ENCODE data around the gene DHRS11.
A peak's percentile ranks its signal among the peaks of the same experiment; 100 is the strongest.

Gene DHRS11

DNA sequence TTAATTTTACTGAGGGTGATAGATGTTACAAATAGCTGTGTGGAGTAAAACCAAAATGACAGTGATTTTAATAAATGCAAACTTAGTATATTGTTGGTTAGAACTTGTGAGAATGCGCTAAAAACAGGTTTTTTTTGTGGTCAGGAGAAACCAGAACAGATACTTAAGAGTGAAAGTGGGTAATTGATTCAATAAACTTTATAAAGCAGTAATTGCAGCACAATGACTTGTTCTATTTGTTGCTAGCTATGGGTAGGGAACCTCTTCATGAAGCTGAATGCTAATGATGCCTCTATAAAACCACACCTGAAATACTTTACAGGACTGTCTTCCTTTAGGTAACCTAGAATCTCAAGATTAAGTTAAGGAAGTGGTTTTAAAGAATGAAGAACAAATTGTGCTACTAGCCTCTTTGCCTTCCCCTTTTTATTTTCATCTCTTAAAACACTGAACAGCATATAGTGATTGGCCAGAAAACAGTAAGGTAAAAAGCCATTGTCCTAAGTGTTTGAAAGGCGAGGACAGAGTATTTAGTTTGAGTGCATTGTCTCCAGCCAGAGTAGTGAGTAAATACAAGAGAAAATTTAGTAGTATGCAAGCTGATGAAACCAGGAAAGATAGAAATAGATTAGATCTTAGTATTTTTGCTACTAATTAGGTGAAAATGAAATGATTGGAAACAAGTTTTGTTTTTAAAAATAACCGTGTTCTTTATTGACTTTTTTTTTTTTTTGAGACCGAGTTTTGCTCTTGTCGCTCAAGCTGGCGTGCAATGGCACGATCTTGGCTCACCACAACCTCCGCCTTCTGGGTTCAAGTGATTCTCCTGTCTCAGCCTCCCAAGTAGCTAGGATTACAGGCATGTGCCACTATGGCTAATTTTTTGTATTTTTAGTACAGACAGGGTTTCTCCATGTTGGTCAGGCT is 40.9 kb upstream of the DHRS11 start:
- peaks cover 33% of the 10 kb centered on the region for H3K4me1 ChIP-seq
- H3K4me2 ChIP-seq: peak overlapping the region; percentile 27
- no peaks in the 10 kb centered on the region for H3K9me3 ChIP-seq
- TF ChIP-seq Cebpa-rat (IDR thresholded peaks at IDR 0.05): no peak
- H3K27ac ChIP-seq: no peak overlapping the region
- no peaks in the 10 kb centered on the region for H3K27me3 ChIP-seq
- H3K36me3 ChIP-seq: peaks cover 39% of the 10 kb centered on the region
- H3K9ac ChIP-seq: no peak overlapping the region
- H4K20me1 ChIP-seq: peaks cover 100% of the 10 kb centered on the region
- H3K4me3 ChIP-seq: no peak overlapping the region

DNA sequence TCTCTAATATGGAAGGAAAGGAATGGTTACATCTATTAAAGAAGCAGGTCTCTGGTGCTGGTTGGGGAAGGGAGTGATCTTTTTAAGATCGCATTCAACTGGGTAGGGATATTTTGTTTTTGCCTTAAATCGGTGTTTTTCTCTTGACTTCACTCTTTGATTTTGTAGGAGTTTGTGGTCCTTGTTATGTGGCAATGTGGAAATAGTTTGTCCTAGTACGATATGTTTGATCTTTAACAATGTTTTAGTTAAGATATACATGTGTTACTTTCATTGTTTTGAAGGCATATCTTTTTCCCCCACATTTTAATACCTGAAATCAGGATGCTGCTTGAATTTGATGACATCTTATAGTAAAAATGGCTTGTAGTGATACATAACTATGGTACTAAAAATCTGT is 38.2 kb upstream of the DHRS11 start:
- Histone ChIP-seq H3K36me3 (peaks cover 60% of the 10 kb centered on the region), H3K9ac (no peak overlapping the region), H4K20me1 (peaks cover 98% of the 10 kb centered on the region), H3K4me3 (no peak overlapping the region), H3K27ac (no peak overlapping the region), H3K4me2 (no peak overlapping the region), H3K4me1 (peaks cover 14% of the 10 kb centered on the region), H3K9me3 (no peaks in the 10 kb centered on the region), H3K27me3 (no peaks in the 10 kb centered on the region)
- no peak for TF ChIP-seq Cebpa-rat (IDR thresholded peaks at IDR 0.05)

DNA sequence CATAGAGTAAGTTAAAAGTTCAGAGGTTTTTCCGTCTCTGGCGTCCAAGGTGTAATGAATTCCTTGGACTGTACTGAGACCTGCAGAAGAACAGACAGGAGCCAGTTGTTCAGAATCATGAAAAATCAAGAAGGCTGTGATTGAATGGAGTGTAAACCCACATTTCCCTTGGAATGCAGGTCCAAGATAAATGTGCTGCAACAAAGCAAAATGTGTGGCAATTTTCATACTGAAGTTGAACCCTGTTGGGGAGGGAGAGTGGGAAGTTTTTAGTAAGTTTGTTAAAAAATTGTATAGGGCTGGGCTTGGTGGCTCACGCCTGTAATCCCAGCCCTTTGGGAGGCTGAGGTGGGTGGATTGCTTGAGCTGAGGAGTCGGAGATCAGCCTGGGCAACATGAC is 25.6 kb upstream of the DHRS11 start:
- H3K4me2 ChIP-seq: no peak overlapping the region
- no peaks in the 10 kb centered on the region for H3K27me3 ChIP-seq
- H3K36me3 ChIP-seq: peaks cover 98% of the 10 kb centered on the region
- no peak overlapping the region for H3K4me3 ChIP-seq
- TF ChIP-seq Cebpa-rat (IDR thresholded peaks at IDR 0.05): no peak
- no peak overlapping the region for H3K27ac ChIP-seq
- H3K9me3 ChIP-seq: no peaks in the 10 kb centered on the region
- peaks cover 87% of the 10 kb centered on the region for H4K20me1 ChIP-seq
- H3K9ac ChIP-seq: no peak overlapping the region
- H3K4me1 ChIP-seq: no peaks in the 10 kb centered on the region

DNA sequence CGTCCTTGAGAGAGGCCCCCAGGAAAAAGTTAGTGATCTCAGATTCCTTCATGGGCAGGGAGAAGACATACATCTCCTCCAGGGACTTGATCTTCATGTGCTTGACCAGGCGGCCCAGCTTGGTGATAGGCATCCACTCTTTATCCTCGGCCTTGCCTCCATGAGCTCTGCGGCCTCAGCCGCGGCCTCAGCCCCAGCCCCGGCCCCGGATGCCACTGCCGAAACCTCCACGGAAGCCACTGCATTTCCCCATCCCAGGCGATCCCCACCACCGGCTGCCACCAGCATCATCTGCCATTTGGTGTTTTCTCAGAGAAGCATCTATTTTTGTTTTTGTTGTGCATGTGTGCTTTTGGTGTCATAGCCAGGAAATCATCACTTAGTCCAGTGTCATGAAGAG is 16.7 kb upstream of the DHRS11 start:
- Histone ChIP-seq H3K9ac (no peak overlapping the region), H3K27ac (no peak overlapping the region), H3K9me3 (no peaks in the 10 kb centered on the region), H4K20me1 (peaks cover 83% of the 10 kb centered on the region), H3K4me3 (no peak overlapping the region), H3K4me1 (no peaks in the 10 kb centered on the region), H3K27me3 (no peaks in the 10 kb centered on the region), H3K4me2 (no peak overlapping the region), H3K36me3 (peaks cover 90% of the 10 kb centered on the region)
- TF ChIP-seq Cebpa-rat (IDR thresholded peaks at IDR 0.05): no peak

DNA sequence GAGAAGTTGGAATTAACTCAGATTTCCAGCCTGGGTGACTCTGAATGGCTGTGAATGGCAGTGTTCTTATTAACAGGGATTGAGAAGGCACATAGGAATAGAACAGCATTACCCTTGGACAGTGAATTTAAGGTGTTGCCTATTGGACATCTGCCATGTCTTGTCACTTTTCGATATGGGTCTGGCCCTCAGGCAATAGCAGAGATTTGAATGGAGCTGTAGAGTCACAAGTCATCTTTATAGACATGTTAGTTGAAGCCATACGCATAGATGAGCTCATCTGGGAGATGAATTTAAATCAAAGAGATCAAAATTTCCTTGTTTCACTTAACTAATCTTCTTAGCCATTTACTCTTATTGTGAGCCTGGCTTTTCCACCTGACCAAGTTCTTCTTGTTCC is 14.9 kb upstream of the DHRS11 start:
- H3K27me3 ChIP-seq: no peaks in the 10 kb centered on the region
- H3K9ac ChIP-seq: no peak overlapping the region
- no peaks in the 10 kb centered on the region for H3K4me1 ChIP-seq
- H3K4me2 ChIP-seq: no peak overlapping the region
- no peaks in the 10 kb centered on the region for H3K9me3 ChIP-seq
- H3K27ac ChIP-seq: no peak overlapping the region
- TF ChIP-seq Cebpa-rat (IDR thresholded peaks at IDR 0.05): no peak
- H4K20me1 ChIP-seq: peaks cover 73% of the 10 kb centered on the region
- H3K36me3 ChIP-seq: peaks cover 90% of the 10 kb centered on the region
- H3K4me3 ChIP-seq: no peak overlapping the region

DNA sequence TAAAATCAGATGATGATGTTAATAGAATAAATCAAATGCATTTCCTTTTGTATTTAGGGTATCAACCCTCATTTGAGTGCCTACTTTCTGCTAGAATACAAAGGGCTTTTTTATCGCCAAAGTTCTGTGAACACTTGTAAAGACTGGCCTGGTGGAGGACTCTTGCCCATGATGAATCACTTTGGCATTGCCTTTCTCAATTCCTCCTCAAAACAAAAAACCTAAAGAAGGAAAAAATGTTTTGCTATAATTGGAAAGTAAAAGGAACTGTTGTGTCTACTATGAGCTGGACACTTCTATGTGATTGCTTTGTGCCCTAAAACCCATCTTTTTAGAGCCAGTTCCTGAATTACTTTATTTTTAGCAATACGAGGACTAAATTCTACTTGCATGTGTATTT is 13.0 kb upstream of the DHRS11 start:
- Histone ChIP-seq H3K36me3 (peaks cover 89% of the 10 kb centered on the region), H3K4me2 (no peak overlapping the region), H3K4me1 (no peaks in the 10 kb centered on the region), H3K9me3 (no peaks in the 10 kb centered on the region), H3K27ac (no peak overlapping the region), H3K27me3 (no peaks in the 10 kb centered on the region), H4K20me1 (peaks cover 65% of the 10 kb centered on the region), H3K4me3 (no peak overlapping the region), H3K9ac (no peak overlapping the region)
- no peak for TF ChIP-seq Cebpa-rat (IDR thresholded peaks at IDR 0.05)

DNA sequence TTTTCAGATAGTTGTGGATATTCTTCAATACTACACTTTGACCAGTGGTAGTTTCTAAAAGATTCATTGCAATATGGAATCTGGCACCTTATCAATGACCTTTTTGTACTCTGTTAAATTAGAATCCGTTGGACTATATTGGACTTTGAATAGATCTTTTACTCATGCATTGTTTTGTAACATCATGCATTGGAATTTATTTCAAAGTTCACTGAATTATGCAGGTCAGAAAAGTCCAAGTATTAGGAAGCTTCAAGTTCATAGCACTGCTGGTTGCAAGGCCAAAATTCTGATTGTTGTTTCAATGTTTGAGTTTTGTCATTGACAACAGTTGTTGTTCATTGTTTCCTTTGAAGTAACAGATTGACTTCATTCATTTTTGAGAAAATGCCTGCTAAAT is 7.9 kb upstream of the DHRS11 start:
- TF ChIP-seq Cebpa-rat (IDR thresholded peaks at IDR 0.05): no peak
- Histone ChIP-seq H3K36me3 (peaks cover 96% of the 10 kb centered on the region), H3K4me2 (no peak overlapping the region), H3K27ac (no peak overlapping the region), H3K4me1 (no peaks in the 10 kb centered on the region), H3K27me3 (no peaks in the 10 kb centered on the region), H3K9me3 (no peaks in the 10 kb centered on the region), H3K9ac (no peak overlapping the region), H3K4me3 (no peak overlapping the region), H4K20me1 (peaks cover 58% of the 10 kb centered on the region)

DNA sequence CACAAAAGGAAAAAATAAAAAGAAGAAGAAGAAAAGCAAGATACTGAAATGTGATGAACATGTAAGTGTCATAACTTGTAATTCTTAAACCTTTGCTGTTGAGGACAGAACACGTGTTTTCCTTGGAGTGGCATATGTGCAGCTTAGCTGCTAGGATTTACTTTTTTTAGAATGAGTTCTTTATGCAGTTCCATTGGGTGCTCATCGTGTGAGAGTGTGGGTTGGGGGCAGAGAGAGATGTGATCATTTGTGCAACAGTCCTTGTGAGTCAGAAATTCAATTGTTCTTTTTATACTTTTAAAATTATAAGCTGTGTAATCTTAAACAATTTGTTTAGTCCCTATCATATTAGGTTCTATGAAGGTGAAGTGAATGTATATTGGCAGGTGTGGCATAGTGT is 5.5 kb upstream of the DHRS11 start:
- Histone ChIP-seq H3K4me3 (no peak overlapping the region), H3K27ac (no peak overlapping the region), H3K4me2 (no peak overlapping the region), H3K4me1 (peaks cover under 1% of the 10 kb centered on the region), H4K20me1 (peaks cover 65% of the 10 kb centered on the region), H3K36me3 (peaks cover 88% of the 10 kb centered on the region), H3K9me3 (no peaks in the 10 kb centered on the region), H3K27me3 (no peaks in the 10 kb centered on the region), H3K9ac (no peak overlapping the region)
- TF ChIP-seq Cebpa-rat (IDR thresholded peaks at IDR 0.05): no peak

DNA sequence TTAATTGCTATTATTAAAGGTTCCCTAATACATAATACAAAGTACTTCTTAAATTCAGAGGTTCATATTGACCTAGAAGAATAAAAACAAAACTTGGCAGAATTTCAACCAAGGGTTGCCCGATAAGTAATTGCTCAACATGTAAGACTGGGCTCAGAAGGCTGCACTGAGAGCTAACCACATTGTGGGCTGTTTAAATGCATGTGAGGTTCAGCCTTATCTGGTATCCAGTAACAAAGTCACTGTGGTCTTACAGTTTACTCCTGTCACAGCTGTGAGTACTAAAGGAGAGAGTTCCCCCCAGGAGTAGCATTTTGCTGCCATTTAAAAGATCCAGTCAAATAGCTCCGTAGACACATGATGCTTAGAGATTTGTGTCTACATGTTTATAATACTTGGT is 1.6 kb upstream of the DHRS11 start:
- no peaks in the 10 kb centered on the region for H3K27me3 ChIP-seq
- peaks cover 49% of the 10 kb centered on the region for H3K36me3 ChIP-seq
- H3K4me1 ChIP-seq: peaks cover 25% of the 10 kb centered on the region
- no peak overlapping the region for H3K27ac ChIP-seq
- no peak overlapping the region for H3K9ac ChIP-seq
- H3K4me2 ChIP-seq: no peak overlapping the region
- no peaks in the 10 kb centered on the region for H3K9me3 ChIP-seq
- H3K4me3 ChIP-seq: no peak overlapping the region
- H4K20me1 ChIP-seq: peaks cover 54% of the 10 kb centered on the region
- TF ChIP-seq Cebpa-rat (IDR thresholded peaks at IDR 0.05): no peak

DNA sequence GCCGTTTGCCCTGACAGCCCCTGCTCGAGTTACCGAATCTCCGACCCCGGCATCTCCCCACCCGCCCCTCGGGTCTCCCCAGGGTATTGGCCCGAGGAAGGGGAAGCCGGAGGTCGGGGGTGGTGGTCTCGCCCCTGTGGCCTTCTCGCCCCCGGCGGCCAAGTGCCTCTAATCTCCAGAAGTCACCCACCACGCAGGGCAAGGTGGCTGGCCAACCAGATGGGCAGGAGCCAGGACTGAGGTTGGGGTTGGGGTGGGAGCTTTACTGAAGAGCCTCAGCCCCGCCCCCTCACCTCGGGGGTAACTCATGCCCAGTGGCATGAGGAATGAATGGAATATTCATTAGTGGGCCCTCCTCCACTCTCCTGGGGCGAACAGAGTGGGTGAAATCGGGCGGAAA is 637 bp downstream of the DHRS11 start:
- H3K27ac ChIP-seq: peak overlapping the region; percentile 72
- H3K4me2 ChIP-seq: peak overlapping the region; percentile 97
- peaks cover 37% of the 10 kb centered on the region for H3K36me3 ChIP-seq
- H3K9ac ChIP-seq: peak overlapping the region; percentile 91
- H3K4me3 ChIP-seq: peak overlapping the region; percentile 87
- peaks cover 43% of the 10 kb centered on the region for H4K20me1 ChIP-seq
- no peaks in the 10 kb centered on the region for H3K27me3 ChIP-seq
- H3K4me1 ChIP-seq: peaks cover 25% of the 10 kb centered on the region
- H3K9me3 ChIP-seq: no peaks in the 10 kb centered on the region
- no peak for TF ChIP-seq Cebpa-rat (IDR thresholded peaks at IDR 0.05)

All from BLaER1 (cell line).